Gastroesophageal sphincter (tissue), 3 donors: ENCODE results near the gene EPHA3.
"Not testable (repeated sequence)": the region's sequence is repeated elsewhere in the genome, so short reads cannot be mapped to it uniquely, and the experiment has no call there.

Experiments used
- CTCF ChIP-seq, 4 experiments: fragments of 200-600 bp in 2 of 4; fragments of 450-650 bp in 2 of 4; sonication (generic) in 1 of 4; IDR thresholded peaks; one replicate each; pipeline ENCODE4 v1.5.1; 2017 to 2019; ENCODE audit warnings: antibody characterized with exemption in 4 of 4, mild to moderate bottlenecking in 2 of 4, moderate library complexity in 2 of 4
- EP300 ChIP-seq: sonication (generic); formaldehyde crosslinking; IDR thresholded peaks from one replicate; pipeline ENCODE4 v1.6.1; 2017; ENCODE audit warnings: antibody characterized with exemption, mild to moderate bottlenecking
- POLR2A ChIP-seq, 2 donors: fragments of 450-650 bp; IDR thresholded peaks; one replicate each; pipeline ENCODE4 v1.6.1; 2017; ENCODE audit warnings: antibody characterized with exemption in 2 of 2, mild to moderate bottlenecking in 2 of 2, moderate library complexity in 1 of 2
- POLR2AphosphoS5 ChIP-seq: sonication (generic); formaldehyde crosslinking; IDR thresholded peaks from one replicate; pipeline ENCODE4 v1.6.1; 2017; ENCODE audit warnings: antibody characterized with exemption

DNA sequence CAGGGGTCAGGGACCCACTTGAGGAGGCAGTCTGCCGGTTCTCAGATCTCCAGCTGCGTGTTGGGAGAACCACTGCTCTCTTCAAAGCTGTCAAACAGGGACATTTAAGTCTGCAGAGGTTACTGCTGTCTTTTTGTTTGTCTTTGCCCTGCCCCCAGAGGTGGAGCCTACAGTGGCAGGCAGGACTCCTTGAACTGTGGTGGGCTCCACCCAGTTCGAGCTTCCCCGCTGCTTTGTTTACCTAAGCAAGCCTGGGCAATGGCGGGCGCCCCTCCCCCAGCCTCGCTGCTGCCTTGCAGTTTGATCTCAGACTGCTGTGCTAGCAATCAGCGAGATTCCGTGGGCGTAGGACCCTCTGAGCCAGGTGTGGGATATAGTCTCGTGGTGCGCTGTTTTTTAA lies 243.5 kb downstream of the EPHA3 start:
- TF ChIP-seq POLR2A (IDR thresholded peaks at IDR 0.05); CTCF (IDR thresholded peaks at IDR 0.05); POLR2AphosphoS5; EP300: not testable (repeated sequence)
